GM23338 (cell line): ENCODE data around the gene PPP6R1. TPM values are rescaled to one million over a fixed set of nuclear protein-coding genes. Genes with fewer than 3 reads are reported as not detected.

ENCODE experiments used
- ATAC-seq: fragments of 200-7000 bp; cut with Tn5 transposase; 3 replicates; pipeline ENCODE4 v1.9.1; 2020
- DNase-seq: peaks from one replicate; pipeline ENCODE4 v3.0.0-alpha.2; 2015; ENCODE audit warnings: low spot score
- H2AFZ ChIP-seq: fragments of 200-600 bp; sonication (generic); 2 replicates; pipeline ENCODE4 v1.8.0; 2016; ENCODE audit warnings: antibody characterized with exemption, mild to moderate bottlenecking, moderate library complexity
- H3F3A ChIP-seq: fragments of 200-600 bp; sonication (generic); replicated peaks from 2 replicates; pipeline ENCODE4 v1.8.0; 2017; ENCODE audit warnings: antibody characterized with exemption, mixed run types, low read depth
- H3K27ac ChIP-seq: fragments of 200-600 bp; sonication (generic); 2 replicates; pipeline ENCODE4 v1.6.1; 2016; ENCODE audit warnings: low read depth
- H3K27me3 ChIP-seq: fragments of 200-600 bp; sonication (generic); 2 replicates; pipeline ENCODE4 v1.8.0; 2016; ENCODE audit warnings: mild to moderate bottlenecking, mixed run types, moderate library complexity; ENCODE audit not compliant: insufficient read depth
- H3K36me3 ChIP-seq: fragments of 200-600 bp; sonication (generic); 2 replicates; pipeline ENCODE4 v1.8.0; 2016; ENCODE audit warnings: mild to moderate bottlenecking; ENCODE audit not compliant: insufficient read depth
- H3K4me1 ChIP-seq: fragments of 200-600 bp; sonication (generic); 2 replicates; pipeline ENCODE4 v1.8.0; 2016; ENCODE audit warnings: mild to moderate bottlenecking, moderate library complexity; ENCODE audit not compliant: insufficient read depth
- H3K4me2 ChIP-seq: fragments of 200-600 bp; sonication (generic); 2 replicates; pipeline ENCODE4 v1.7.1; 2017; ENCODE audit warnings: mixed run types
- H3K4me3 ChIP-seq: fragments of 200-600 bp; sonication (generic); 2 replicates; pipeline ENCODE4 v1.6.1; 2016; ENCODE audit warnings: mixed run types
- H3K79me2 ChIP-seq: fragments of 200-600 bp; sonication (generic); replicated peaks from 2 replicates; pipeline ENCODE4 v1.8.0; 2017; ENCODE audit warnings: mild to moderate bottlenecking; ENCODE audit not compliant: insufficient read depth
- H3K9me2 ChIP-seq: fragments of 200-600 bp; sonication (generic); 2 replicates; pipeline ENCODE4 v1.8.0; 2017; ENCODE audit not compliant: insufficient read depth
- H4K20me1 ChIP-seq: fragments of 200-600 bp; sonication (generic); replicated peaks from 2 replicates; pipeline ENCODE4 v1.8.0; 2017; ENCODE audit warnings: mild to moderate bottlenecking; ENCODE audit not compliant: insufficient read depth
- H3K27ac Mint-ChIP-seq: 2 replicates; pipeline ENCODE4 v1.8.0; 2020; ENCODE audit warnings: inconsistent platforms, mild to moderate bottlenecking, moderate library complexity, mixed read lengths
- H3K27me3 Mint-ChIP-seq: 3 replicates; pipeline ENCODE4 v1.8.0; 2022; ENCODE audit warnings: low read depth, mild to moderate bottlenecking, moderate library complexity, mixed read lengths, inconsistent platforms; ENCODE audit not compliant: insufficient read depth, poor library complexity
- H3K36me3 Mint-ChIP-seq: 3 replicates; pipeline ENCODE4 v1.8.0; 2021; ENCODE audit warnings: low read depth, mild to moderate bottlenecking, inconsistent platforms, moderate library complexity, mixed read lengths
- H3K4me1 Mint-ChIP-seq: 3 replicates; pipeline ENCODE4 v1.8.0; 2020; ENCODE audit warnings: mild to moderate bottlenecking, inconsistent platforms, mixed read lengths
- H3K4me3 Mint-ChIP-seq: 3 replicates; pipeline ENCODE4 v1.8.0; 2021; ENCODE audit warnings: moderate library complexity, mild to moderate bottlenecking, inconsistent platforms, mixed read lengths
- H3K9me3 Mint-ChIP-seq: 3 replicates; pipeline ENCODE4 v1.8.0; 2020; ENCODE audit warnings: moderate library complexity, mild to moderate bottlenecking, inconsistent platforms, mixed read lengths
- CREB1 ChIP-seq: fragments of 250-450 bp; sonication (Bioruptor Pico); IDR thresholded peaks from 2 replicates; pipeline ENCODE4 v1.5.0; 2020; ENCODE audit warnings: low read depth, mild to moderate bottlenecking, moderate library complexity
- EZH2 ChIP-seq: fragments of 200-600 bp; sonication (generic); IDR thresholded peaks from one replicate; pipeline ENCODE4 v1.8.0; 2017; ENCODE audit warnings: antibody characterized with exemption, mild to moderate bottlenecking, low read depth; ENCODE audit not compliant: unreplicated experiment
- JUNB ChIP-seq: IDR thresholded peaks from one replicate; pipeline ENCODE4 v1.6.1; 2016; ENCODE audit warnings: antibody characterized with exemption; ENCODE audit not compliant: unreplicated experiment
- ZNF114 ChIP-seq: fragments of 250-450 bp; sonication (Bioruptor Pico); IDR thresholded peaks from 2 replicates; pipeline ENCODE4 v1.5.0; 2020; ENCODE audit warnings: mild to moderate bottlenecking, moderate library complexity
- polyA plus RNA-seq: library from polyadenylated mRNA; unstranded; fragments of >200 nt; fragmentation: Nextera tagmentation; extraction: Ambion mirVana; gene quantifications from 2 replicates; pipeline ENCODE4 v1.2.1, GENCODE V29; 2016
- total RNA-seq: library from RNA; depleted of rRNA; stranded (reverse); fragments of >200 nt; shearing (Covaris generic); gene quantifications from 2 replicates; pipeline ENCODE4 v1.2.3, GENCODE V29; 2014
- TF ChIP-seq, protein P1 (sequence below): IDR thresholded peaks from 2 replicates; pipeline ENCODE4 v1.6.1; 2016; ENCODE audit warnings: antibody characterized with exemption
- TF ChIP-seq, protein P2 (sequence below): IDR thresholded peaks from one replicate; pipeline ENCODE4 v1.6.1; 2018; ENCODE audit warnings: antibody characterized with exemption; ENCODE audit not compliant: unreplicated experiment
- TF ChIP-seq, protein P3 (sequence below), 2 experiments: fragments of 200-600 bp in 1 of 2; sonication (generic) in 1 of 2; conservative IDR thresholded peaks; 2 replicates each; pipeline versions ENCODE4 v1.5.1 to v1.6.1; 2016 to 2017; ENCODE audit warnings: antibody characterized with exemption in 2 of 2, low read depth in 2 of 2, mild to moderate bottlenecking in 2 of 2, moderate library complexity in 1 of 2

The PPP6R1 gene
- total and polyA plus RNA-seq, 2 experiments from 2014 or later, result 22.2 to 70.8 TPM

DNA sequence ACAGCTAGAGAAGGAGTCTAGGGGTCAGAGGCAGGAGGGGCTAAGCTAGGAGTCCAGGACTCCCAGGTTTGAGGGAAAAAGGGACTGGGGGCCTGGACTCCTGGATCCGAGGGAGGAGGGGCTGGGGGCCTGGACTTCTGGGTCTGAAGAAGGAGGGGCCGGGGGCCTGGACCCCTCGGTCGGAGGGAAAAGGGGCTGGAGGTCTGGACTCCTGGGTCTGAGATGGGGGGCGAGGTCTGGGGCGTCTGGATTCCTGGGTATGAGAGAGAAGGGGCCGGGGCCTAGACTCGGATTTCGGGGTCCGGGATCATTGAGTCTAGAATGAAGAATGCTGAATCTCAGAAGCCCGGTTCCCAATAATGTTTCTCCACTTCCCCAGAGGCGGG, 43.5 kb upstream of the PPP6R1 start (continued):
- TF ChIP-seq CREB1 (CRISPR knock-in tag) (no peak), JUNB (no peak), ZNF114 (no peak)
- TF ChIP-seq, protein P1, sequence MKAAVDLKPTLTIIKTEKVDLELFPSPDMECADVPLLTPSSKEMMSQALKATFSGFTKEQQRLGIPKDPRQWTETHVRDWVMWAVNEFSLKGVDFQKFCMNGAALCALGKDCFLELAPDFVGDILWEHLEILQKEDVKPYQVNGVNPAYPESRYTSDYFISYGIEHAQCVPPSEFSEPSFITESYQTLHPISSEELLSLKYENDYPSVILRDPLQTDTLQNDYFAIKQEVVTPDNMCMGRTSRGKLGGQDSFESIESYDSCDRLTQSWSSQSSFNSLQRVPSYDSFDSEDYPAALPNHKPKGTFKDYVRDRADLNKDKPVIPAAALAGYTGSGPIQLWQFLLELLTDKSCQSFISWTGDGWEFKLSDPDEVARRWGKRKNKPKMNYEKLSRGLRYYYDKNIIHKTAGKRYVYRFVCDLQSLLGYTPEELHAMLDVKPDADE, result no peak
- TF ChIP-seq, protein P2, sequence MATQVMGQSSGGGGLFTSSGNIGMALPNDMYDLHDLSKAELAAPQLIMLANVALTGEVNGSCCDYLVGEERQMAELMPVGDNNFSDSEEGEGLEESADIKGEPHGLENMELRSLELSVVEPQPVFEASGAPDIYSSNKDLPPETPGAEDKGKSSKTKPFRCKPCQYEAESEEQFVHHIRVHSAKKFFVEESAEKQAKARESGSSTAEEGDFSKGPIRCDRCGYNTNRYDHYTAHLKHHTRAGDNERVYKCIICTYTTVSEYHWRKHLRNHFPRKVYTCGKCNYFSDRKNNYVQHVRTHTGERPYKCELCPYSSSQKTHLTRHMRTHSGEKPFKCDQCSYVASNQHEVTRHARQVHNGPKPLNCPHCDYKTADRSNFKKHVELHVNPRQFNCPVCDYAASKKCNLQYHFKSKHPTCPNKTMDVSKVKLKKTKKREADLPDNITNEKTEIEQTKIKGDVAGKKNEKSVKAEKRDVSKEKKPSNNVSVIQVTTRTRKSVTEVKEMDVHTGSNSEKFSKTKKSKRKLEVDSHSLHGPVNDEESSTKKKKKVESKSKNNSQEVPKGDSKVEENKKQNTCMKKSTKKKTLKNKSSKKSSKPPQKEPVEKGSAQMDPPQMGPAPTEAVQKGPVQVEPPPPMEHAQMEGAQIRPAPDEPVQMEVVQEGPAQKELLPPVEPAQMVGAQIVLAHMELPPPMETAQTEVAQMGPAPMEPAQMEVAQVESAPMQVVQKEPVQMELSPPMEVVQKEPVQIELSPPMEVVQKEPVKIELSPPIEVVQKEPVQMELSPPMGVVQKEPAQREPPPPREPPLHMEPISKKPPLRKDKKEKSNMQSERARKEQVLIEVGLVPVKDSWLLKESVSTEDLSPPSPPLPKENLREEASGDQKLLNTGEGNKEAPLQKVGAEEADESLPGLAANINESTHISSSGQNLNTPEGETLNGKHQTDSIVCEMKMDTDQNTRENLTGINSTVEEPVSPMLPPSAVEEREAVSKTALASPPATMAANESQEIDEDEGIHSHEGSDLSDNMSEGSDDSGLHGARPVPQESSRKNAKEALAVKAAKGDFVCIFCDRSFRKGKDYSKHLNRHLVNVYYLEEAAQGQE, result no peak

DNA sequence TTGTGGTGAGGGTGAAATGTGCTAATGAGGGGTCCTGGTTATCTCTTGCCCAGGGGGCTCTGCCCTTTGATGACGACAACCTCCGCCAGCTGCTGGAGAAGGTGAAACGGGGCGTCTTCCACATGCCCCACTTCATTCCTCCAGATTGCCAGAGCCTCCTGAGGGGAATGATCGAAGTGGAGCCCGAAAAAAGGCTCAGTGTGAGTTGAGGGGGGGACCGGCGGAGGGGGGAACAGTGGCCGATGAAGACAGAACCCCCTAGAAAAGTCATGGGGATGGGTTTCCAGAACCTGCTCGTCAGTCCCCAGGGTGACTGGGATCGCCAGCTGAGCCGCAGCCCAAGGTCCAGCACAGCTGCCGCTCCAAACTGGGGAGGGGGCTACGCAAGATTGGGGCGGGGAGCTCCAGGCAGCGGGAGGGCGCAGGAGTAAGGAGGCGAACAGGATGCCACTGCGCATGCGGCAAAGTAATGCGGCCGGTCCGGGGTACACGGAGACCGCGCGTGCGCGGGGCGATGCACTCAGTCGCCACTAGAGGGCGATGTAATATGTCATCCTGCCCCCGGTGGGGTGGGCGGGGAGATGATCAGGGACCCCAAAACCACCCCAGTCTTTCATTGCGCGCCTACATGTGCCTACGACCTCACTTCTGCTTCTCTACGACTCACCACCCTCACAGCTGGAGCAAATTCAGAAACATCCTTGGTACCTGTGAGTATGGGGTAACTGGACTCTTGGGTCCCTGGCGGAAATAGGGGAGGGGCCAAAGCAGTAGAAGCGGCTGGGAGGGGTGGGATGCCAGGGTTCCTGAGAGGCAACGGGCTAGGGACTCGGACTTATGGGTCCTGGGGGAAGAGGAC, 42.9 kb upstream of the PPP6R1 start:
- Histone ChIP-seq H2AFZ (no peak overlapping the region), H3K79me2 (no peaks in the 10 kb centered on the region), H3K27me3 (no peaks in the 10 kb centered on the region), H3K4me3 (peak overlapping the region; percentile 48; the same call in 1 of the 2 replicates), H3F3A (peaks cover 29% of the 10 kb centered on the region), H3K9me2 (no peaks in the 10 kb centered on the region), H4K20me1 (no peaks in the 10 kb centered on the region; the same call in 1 of the 2 replicates), H3K4me2 (peak overlapping the region; percentile 76), H3K4me1 (peaks cover 10% of the 10 kb centered on the region), H3K27ac (peak overlapping the region; percentile 61; the same call in 1 of the 2 replicates), H3K36me3 (peaks cover 7% of the 10 kb centered on the region; the same call in 1 of the 2 replicates)
- peak; percentile 96 for DNase-seq
- no peaks in the 10 kb centered on the region for H3K9me3 Mint-ChIP-seq
- peaks cover 26% of the 10 kb centered on the region for H3K4me1 Mint-ChIP-seq
- H3K4me3 Mint-ChIP-seq, result peak overlapping the region; percentile 61
- peak; percentile 66 for ATAC-seq
- no peak for TF ChIP-seq EZH2
- TF ChIP-seq, protein P3, sequence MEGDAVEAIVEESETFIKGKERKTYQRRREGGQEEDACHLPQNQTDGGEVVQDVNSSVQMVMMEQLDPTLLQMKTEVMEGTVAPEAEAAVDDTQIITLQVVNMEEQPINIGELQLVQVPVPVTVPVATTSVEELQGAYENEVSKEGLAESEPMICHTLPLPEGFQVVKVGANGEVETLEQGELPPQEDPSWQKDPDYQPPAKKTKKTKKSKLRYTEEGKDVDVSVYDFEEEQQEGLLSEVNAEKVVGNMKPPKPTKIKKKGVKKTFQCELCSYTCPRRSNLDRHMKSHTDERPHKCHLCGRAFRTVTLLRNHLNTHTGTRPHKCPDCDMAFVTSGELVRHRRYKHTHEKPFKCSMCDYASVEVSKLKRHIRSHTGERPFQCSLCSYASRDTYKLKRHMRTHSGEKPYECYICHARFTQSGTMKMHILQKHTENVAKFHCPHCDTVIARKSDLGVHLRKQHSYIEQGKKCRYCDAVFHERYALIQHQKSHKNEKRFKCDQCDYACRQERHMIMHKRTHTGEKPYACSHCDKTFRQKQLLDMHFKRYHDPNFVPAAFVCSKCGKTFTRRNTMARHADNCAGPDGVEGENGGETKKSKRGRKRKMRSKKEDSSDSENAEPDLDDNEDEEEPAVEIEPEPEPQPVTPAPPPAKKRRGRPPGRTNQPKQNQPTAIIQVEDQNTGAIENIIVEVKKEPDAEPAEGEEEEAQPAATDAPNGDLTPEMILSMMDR (conservative IDR thresholded peaks at IDR 0.05; ENCODE audit: low read depth in 2 of 2), result peak; percentile 80 to 93
- H3K27me3 Mint-ChIP-seq, result peaks cover 18% of the 10 kb centered on the region
- H3K36me3 Mint-ChIP-seq, result peaks cover 59% of the 10 kb centered on the region
- H3K27ac Mint-ChIP-seq, result no peak overlapping the region
